SK-N-SH treated with all-trans-retinoic acid at 6 μM for 48 hours (cell line): ENCODE measurements around the gene ZXDA.

ENCODE experiments used
- GLIS3 ChIP-seq: fragments of 250-450 bp; sonication (Bioruptor Pico); IDR thresholded peaks from 2 replicates; pipeline ENCODE4 v1.5.0; 2020; ENCODE audit warnings: mild to moderate bottlenecking, moderate library complexity
- OSR1 ChIP-seq: fragments of 250-450 bp; sonication (Bioruptor Pico); IDR thresholded peaks from 2 replicates; pipeline ENCODE4 v1.8.0; 2022; ENCODE audit warnings: moderate library complexity, mild to moderate bottlenecking, inconsistent platforms
- PPARA ChIP-seq: fragments of 250-450 bp; sonication (Bioruptor Pico); IDR thresholded peaks from 2 replicates; pipeline ENCODE4 v1.5.0; 2020; ENCODE audit warnings: mild to moderate bottlenecking, borderline replicate concordance
- RARB ChIP-seq: fragments of 250-450 bp; sonication (Bioruptor Pico); IDR thresholded peaks from 2 replicates; pipeline ENCODE4 v1.8.0; 2021; ENCODE audit warnings: mild to moderate bottlenecking, moderate library complexity
- TCF4 ChIP-seq: fragments of 250-450 bp; sonication (Bioruptor Pico); IDR thresholded peaks from 2 replicates; pipeline ENCODE4 v1.8.0; 2021; ENCODE audit warnings: mild to moderate bottlenecking, moderate library complexity, borderline replicate concordance
- TOX ChIP-seq: fragments of 250-450 bp; sonication (Bioruptor Pico); IDR thresholded peaks from 2 replicates; pipeline ENCODE4 v1.8.0; 2021; ENCODE audit warnings: mild to moderate bottlenecking, moderate library complexity, borderline replicate concordance
- ZC3H10 ChIP-seq: fragments of 250-450 bp; sonication (Bioruptor Pico); IDR thresholded peaks from 2 replicates; pipeline ENCODE4 v1.5.1; 2021; ENCODE audit warnings: mild to moderate bottlenecking, moderate library complexity
- ZFP3 ChIP-seq: fragments of 250-450 bp; sonication (Bioruptor Pico); IDR thresholded peaks from 2 replicates; pipeline ENCODE4 v1.5.0; 2020; ENCODE audit warnings: mild to moderate bottlenecking, moderate library complexity
- ZNF70 ChIP-seq: fragments of 450-650 bp; formaldehyde crosslinking; IDR thresholded peaks from 2 replicates; pipeline ENCODE4 v1.5.0; 2020; ENCODE audit warnings: mild to moderate bottlenecking, moderate library complexity

DNA sequence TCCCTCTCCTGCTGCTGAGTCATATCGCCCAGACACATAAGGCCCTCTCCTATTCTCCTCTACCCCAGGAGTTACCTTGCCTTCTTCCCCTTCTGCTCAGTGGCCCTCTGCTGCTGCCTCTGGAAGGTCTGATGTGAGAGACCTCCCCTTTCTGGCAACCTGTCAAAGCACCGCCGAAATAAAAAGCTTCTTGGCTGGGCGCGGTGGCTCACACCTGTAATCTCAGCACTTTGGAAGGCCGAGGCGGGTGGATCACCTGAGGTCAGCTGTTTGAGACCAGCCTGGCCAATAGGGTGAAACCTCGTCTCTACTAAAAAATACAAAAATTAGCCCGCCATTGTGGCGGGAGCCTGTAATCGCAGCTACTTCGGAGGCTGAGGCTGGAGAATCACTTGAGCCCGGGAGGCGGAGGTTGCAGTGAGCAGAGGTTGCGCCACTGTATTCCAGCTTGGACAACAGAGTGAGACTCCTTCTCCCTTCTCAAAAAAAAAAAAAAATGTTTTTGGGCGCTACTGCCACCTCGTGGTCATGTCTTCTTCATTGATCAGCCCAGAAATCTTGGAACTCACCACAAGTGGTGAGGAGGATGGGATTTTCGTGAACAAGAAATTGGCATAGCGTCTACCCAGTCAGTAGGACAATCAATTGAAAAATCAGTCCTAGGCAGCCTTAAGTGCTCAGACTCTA is 8.6 kb upstream of the ZXDA start:
- no peak for TF ChIP-seq PPARA
- no peak for TF ChIP-seq ZC3H10 (CRISPR knock-in tag)
- TF ChIP-seq RARB, result no peak
- TF ChIP-seq GLIS3, result no peak
- no peak for TF ChIP-seq OSR1 (CRISPR knock-in tag)
- TF ChIP-seq ZNF70 (CRISPR knock-in tag), result no peak
- no peak for TF ChIP-seq TCF4 (CRISPR knock-in tag)
- no peak for TF ChIP-seq TOX (CRISPR knock-in tag)
- no peak for TF ChIP-seq ZFP3 (CRISPR knock-in tag)
